ENCODE results near the gene ENPP1. TPM values are rescaled to one million over a fixed set of nuclear protein-coding genes. Genes with fewer than 3 reads are reported as not detected.

Gene ENPP1
- polyA plus RNA-seq, 1 of the 3 experiments (the other 2 are of a cell fraction): not detected

DNA sequence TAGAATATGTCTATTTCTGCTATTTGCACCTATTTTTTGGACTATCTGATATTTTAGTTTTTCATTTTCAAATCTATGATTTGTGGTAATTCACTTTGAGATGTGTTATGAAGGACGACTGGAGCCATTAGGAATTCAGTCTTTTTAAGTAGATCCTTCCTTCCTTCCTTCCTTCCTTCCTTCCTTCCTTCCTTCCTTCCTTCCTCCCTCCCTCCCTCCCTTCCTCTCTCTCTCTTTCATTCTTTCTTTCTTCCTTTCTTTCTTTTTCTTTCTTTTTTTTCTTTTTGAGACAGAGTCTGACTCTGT is 46.1 kb upstream of the ENPP1 start:
- H4K20me1 ChIP-seq (ENCODE audit: insufficient read depth): no peaks in the 10 kb centered on the region
- no peak overlapping the region for H3K4me2 ChIP-seq
- no peak for TF ChIP-seq FOXM1 (IDR thresholded peaks at IDR 0.05; ENCODE audit: low read depth)
- TF ChIP-seq, protein P1, sequence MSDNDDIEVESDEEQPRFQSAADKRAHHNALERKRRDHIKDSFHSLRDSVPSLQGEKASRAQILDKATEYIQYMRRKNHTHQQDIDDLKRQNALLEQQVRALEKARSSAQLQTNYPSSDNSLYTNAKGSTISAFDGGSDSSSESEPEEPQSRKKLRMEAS (IDR thresholded peaks at IDR 0.05; ENCODE audit: low read depth): no peak
- no peak for TF ChIP-seq POLR2AphosphoS5 (IDR thresholded peaks at IDR 0.05; ENCODE audit: low read depth, low read length)
- TF ChIP-seq MEF2A (IDR thresholded peaks at IDR 0.05; ENCODE audit: borderline replicate concordance, low read depth): no peak
- no peak for TF ChIP-seq NRF1 (IDR thresholded peaks at IDR 0.05; ENCODE audit: low read depth, low read length)
- no peak for TF ChIP-seq JUND (IDR thresholded peaks at IDR 0.05)
- no peak for TF ChIP-seq ELF1 (IDR thresholded peaks at IDR 0.05)
- no peak for TF ChIP-seq FOSL2 (IDR thresholded peaks at IDR 0.05; ENCODE audit: borderline replicate concordance, low read depth)
- no peak for TF ChIP-seq GATA2 (CRISPR knock-in tag; IDR thresholded peaks at IDR 0.05)
- no peak for TF ChIP-seq FOXJ3 (CRISPR knock-in tag; IDR thresholded peaks at IDR 0.05)
- TF ChIP-seq, protein P2, sequence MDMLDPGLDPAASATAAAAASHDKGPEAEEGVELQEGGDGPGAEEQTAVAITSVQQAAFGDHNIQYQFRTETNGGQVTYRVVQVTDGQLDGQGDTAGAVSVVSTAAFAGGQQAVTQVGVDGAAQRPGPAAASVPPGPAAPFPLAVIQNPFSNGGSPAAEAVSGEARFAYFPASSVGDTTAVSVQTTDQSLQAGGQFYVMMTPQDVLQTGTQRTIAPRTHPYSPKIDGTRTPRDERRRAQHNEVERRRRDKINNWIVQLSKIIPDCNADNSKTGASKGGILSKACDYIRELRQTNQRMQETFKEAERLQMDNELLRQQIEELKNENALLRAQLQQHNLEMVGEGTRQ (IDR thresholded peaks at IDR 0.05; ENCODE audit: borderline replicate concordance, low read depth, low read length): no peak
- no peak for TF ChIP-seq RAD21 (IDR thresholded peaks at IDR 0.05; ENCODE audit: low read length)
- TF ChIP-seq TEAD4 (IDR thresholded peaks at IDR 0.05; ENCODE audit: borderline replicate concordance, insufficient read depth): no peak
- TF ChIP-seq, protein P3, sequence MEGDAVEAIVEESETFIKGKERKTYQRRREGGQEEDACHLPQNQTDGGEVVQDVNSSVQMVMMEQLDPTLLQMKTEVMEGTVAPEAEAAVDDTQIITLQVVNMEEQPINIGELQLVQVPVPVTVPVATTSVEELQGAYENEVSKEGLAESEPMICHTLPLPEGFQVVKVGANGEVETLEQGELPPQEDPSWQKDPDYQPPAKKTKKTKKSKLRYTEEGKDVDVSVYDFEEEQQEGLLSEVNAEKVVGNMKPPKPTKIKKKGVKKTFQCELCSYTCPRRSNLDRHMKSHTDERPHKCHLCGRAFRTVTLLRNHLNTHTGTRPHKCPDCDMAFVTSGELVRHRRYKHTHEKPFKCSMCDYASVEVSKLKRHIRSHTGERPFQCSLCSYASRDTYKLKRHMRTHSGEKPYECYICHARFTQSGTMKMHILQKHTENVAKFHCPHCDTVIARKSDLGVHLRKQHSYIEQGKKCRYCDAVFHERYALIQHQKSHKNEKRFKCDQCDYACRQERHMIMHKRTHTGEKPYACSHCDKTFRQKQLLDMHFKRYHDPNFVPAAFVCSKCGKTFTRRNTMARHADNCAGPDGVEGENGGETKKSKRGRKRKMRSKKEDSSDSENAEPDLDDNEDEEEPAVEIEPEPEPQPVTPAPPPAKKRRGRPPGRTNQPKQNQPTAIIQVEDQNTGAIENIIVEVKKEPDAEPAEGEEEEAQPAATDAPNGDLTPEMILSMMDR (IDR thresholded peaks at IDR 0.05): no peak
- TF ChIP-seq EP300 (IDR thresholded peaks at IDR 0.05; ENCODE audit: borderline replicate concordance in 1 of 2, low read depth in 1 of 2, low read length in 1 of 2): no peak
- TF ChIP-seq EZH2phosphoT487 (IDR thresholded peaks at IDR 0.05; ENCODE audit: borderline replicate concordance, low read depth): no peak
- H3K27me3 ChIP-seq (ENCODE audit: insufficient read depth): peaks cover 5% of the 10 kb centered on the region; the same call in 1 of the 2 replicates
- H3K9me2 ChIP-seq: no peaks in the 10 kb centered on the region
- POLR2A ChIA-PET: no interaction called here
- H3F3A ChIP-seq (replicated peaks; ENCODE audit: insufficient read depth): no peaks in the 10 kb centered on the region
- no peak overlapping the region for H3K27ac ChIP-seq (ENCODE audit: low read depth in 2 of 2, low read length in 1 of 2)
- no peak overlapping the region for H2AFZ ChIP-seq (ENCODE audit: low read depth)
- 0% methylated on average over 1 of the region's 1 CpG for WGBS (ENCODE audit: low lambda C conversion rate)
- no peak overlapping the region for H3K9ac ChIP-seq
- no peaks in the 10 kb centered on the region for H3K79me2 ChIP-seq (ENCODE audit: insufficient read depth)
- CTCF ChIA-PET: no interaction called here
- no peaks in the 10 kb centered on the region; a peak in 1 of 4 replicates for H3K4me1 ChIP-seq (ENCODE audit: control insufficient read depth in 1 of 2, insufficient read depth in 2 of 2, low read depth in 1 of 2, low read length in 1 of 2)
- no peak overlapping the region for H3K4me3 ChIP-seq (ENCODE audit: low read depth in 2 of 2, low read length in 1 of 2)
- no peak for DNase-seq
- no peaks in the 10 kb centered on the region for H3K36me3 ChIP-seq (replicated peaks in 1 of 2; ENCODE audit: control insufficient read depth in 1 of 2, insufficient read depth in 2 of 2, low read length in 1 of 2)
- no peaks in the 10 kb centered on the region for H3K9me3 ChIP-seq

DNA sequence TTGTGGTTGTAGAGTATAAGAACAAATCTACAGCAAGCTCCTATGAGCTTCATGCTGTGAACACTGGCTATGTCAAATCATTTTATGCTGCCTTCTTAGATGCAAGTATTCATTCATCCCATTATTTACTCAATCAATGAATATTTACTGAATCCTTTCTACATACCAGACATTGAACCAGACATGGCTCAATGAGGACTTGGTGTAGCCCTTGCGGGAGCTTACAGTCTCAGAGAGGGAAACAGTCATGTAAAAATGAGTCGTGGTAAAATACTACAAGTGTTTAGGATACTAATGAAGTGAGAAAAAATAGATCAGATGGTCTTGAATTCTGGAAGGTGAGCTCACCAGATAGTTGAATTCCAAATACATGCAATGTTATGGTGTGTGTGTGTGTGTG is 44.8 kb upstream of the ENPP1 start:
- H3K27me3 ChIP-seq (ENCODE audit: insufficient read depth): peaks cover 10% of the 10 kb centered on the region; the same call in 1 of the 2 replicates
- CTCF ChIA-PET: no interaction called here
- H3K9me3 ChIP-seq: no peaks in the 10 kb centered on the region
- no peak overlapping the region for H3K4me2 ChIP-seq
- no peaks in the 10 kb centered on the region for H3K9me2 ChIP-seq
- no peaks in the 10 kb centered on the region for H3K36me3 ChIP-seq (replicated peaks in 1 of 2; ENCODE audit: control insufficient read depth in 1 of 2, insufficient read depth in 2 of 2, low read length in 1 of 2)
- H3K4me1 ChIP-seq (ENCODE audit: control insufficient read depth in 1 of 2, insufficient read depth in 2 of 2, low read depth in 1 of 2, low read length in 1 of 2): no peaks in the 10 kb centered on the region; a peak in 1 of 4 replicates
- no peak for TF ChIP-seq CHD2 (IDR thresholded peaks at IDR 0.05; ENCODE audit: low read length, partially characterized antibody)
- no peak overlapping the region for H3K4me3 ChIP-seq (ENCODE audit: low read depth in 2 of 2, low read length in 1 of 2)
- no peak overlapping the region for H2AFZ ChIP-seq (ENCODE audit: low read depth)
- H3K27ac ChIP-seq (ENCODE audit: low read depth in 2 of 2, low read length in 1 of 2): no peak overlapping the region
- H4K20me1 ChIP-seq (ENCODE audit: insufficient read depth): no peaks in the 10 kb centered on the region
- no peak overlapping the region for H3K9ac ChIP-seq
- H3K79me2 ChIP-seq (ENCODE audit: insufficient read depth): no peaks in the 10 kb centered on the region
- DNase-seq: no peak
- no peaks in the 10 kb centered on the region for H3F3A ChIP-seq (replicated peaks; ENCODE audit: insufficient read depth)
- POLR2A ChIA-PET: no interaction called here
- 2% methylated on average over 2 of the region's 2 CpGs for WGBS (ENCODE audit: low lambda C conversion rate)

Measured in SK-N-SH (cell line).